ENCODE measurements around the gene HIRIP3.

The HIRIP3 gene

GRCh38 chr16:30030011-30030685 lies 34.7 kb upstream of the HIRIP3 start:
- Histone ChIP-seq H3K27ac (no peak overlapping the region), H3K4me2 (no peak overlapping the region), H3K4me3 (no peak overlapping the region), H3K9me3 (replicated peaks in 1 of 11) (no peaks in the 10 kb centered on the region), H4K20me1 (peaks cover 0 to 61% (median 6%) of the 10 kb centered on the region in 11 experiments; a peak in 10 of 22 replicates), H3K4me1 (peaks cover 18 to 33% (median 27%) of the 10 kb centered on the region in 10 experiments), H3K36me3 (no peaks in the 10 kb centered on the region), H3K27me3 (peaks cover 35 to 70% (median 66%) of the 10 kb centered on the region in 11 experiments), H3K9ac (no peak overlapping the region)
- no peak for TF ChIP-seq Cebpa-rat (IDR thresholded peaks at IDR 0.05)

GRCh38 chr16:30028438-30029076 lies 33.1 kb upstream of the HIRIP3 start:
- H4K20me1 ChIP-seq = peaks cover 0 to 61% (median 6%) of the 10 kb centered on the region in 11 experiments; a peak in 10 of 22 replicates
- H3K9ac ChIP-seq = no peak overlapping the region
- H3K9me3 ChIP-seq (replicated peaks in 1 of 11) = no peaks in the 10 kb centered on the region
- H3K4me3 ChIP-seq = no peak overlapping the region
- peaks cover 35 to 72% (median 66%) of the 10 kb centered on the region in 11 experiments for H3K27me3 ChIP-seq
- no peak for TF ChIP-seq Cebpa-rat (IDR thresholded peaks at IDR 0.05)
- no peak overlapping the region for H3K27ac ChIP-seq
- peaks cover 13 to 26% (median 23%) of the 10 kb centered on the region in 10 experiments for H3K4me1 ChIP-seq
- no peaks in the 10 kb centered on the region for H3K36me3 ChIP-seq
- H3K4me2 ChIP-seq = no peak overlapping the region

- peaks cover 35 to 72% (median 66%) of the 10 kb centered on the region in 11 experiments for H3K27me3 ChIP-seq
Measured at GRCh38 chr16:30027588-30028437, 32.4 kb upstream of the HIRIP3 start.

GRCh38 chr16:30026449-30026848 lies 31.0 kb upstream of the HIRIP3 start:
- H3K27me3 ChIP-seq = peaks cover 28 to 65% (median 59%) of the 10 kb centered on the region in 11 experiments
- H3K9me3 ChIP-seq (replicated peaks in 1 of 11) = no peaks in the 10 kb centered on the region
- peaks cover 0 to 54% (median 6%) of the 10 kb centered on the region in 11 experiments; a peak in 10 of 22 replicates for H4K20me1 ChIP-seq
- no peak overlapping the region for H3K4me3 ChIP-seq
- no peak overlapping the region for H3K9ac ChIP-seq
- H3K4me1 ChIP-seq = peaks cover 3 to 10% (median 6%) of the 10 kb centered on the region in 10 experiments; a peak in 15 of 20 replicates
- no peak overlapping the region for H3K27ac ChIP-seq
- no peak overlapping the region for H3K4me2 ChIP-seq
- H3K36me3 ChIP-seq = no peaks in the 10 kb centered on the region
- no peak for TF ChIP-seq Cebpa-rat (IDR thresholded peaks at IDR 0.05)

More at GRCh38 chr16:30027588-30028437, 32.4 kb upstream of the HIRIP3 start:
- H3K4me1 ChIP-seq = peaks cover 6 to 18% (median 16%) of the 10 kb centered on the region in 10 experiments
- no peak overlapping the region for H3K9ac ChIP-seq
- H3K4me2 ChIP-seq = no peak overlapping the region
- no peak overlapping the region for H3K4me3 ChIP-seq
- no peak for TF ChIP-seq Cebpa-rat (IDR thresholded peaks at IDR 0.05)
- H3K36me3 ChIP-seq = no peaks in the 10 kb centered on the region
- no peaks in the 10 kb centered on the region for H3K9me3 ChIP-seq (replicated peaks in 1 of 11)
- no peak overlapping the region for H3K27ac ChIP-seq
- peaks cover 0 to 61% (median 6%) of the 10 kb centered on the region in 11 experiments; a peak in 10 of 22 replicates for H4K20me1 ChIP-seq

- Histone ChIP-seq H3K36me3 (no peaks in the 10 kb centered on the region), H3K4me3 (no peak overlapping the region), H3K4me2 (no peak overlapping the region), H3K4me1 (peaks cover 8 to 14% (median 10%) of the 10 kb centered on the region in 10 experiments; a peak in 17 of 20 replicates), H4K20me1 (peaks cover 0 to 50% (median 4%) of the 10 kb centered on the region in 11 experiments; a peak in 8 of 22 replicates), H3K27me3 (peaks cover 22 to 59% (median 50%) of the 10 kb centered on the region in 11 experiments), H3K9me3 (replicated peaks in 1 of 11) (no peaks in the 10 kb centered on the region), H3K9ac (no peak overlapping the region), H3K27ac (no peak overlapping the region)
- no peak for TF ChIP-seq Cebpa-rat (IDR thresholded peaks at IDR 0.05)
Measured at GRCh38 chr16:30025574-30025973, 30.2 kb upstream of the HIRIP3 start.

GRCh38 chr16:30025156-30025555 lies 29.7 kb upstream of the HIRIP3 start:
- no peak for TF ChIP-seq Cebpa-rat (IDR thresholded peaks at IDR 0.05)
- Histone ChIP-seq H3K9me3 (replicated peaks in 1 of 11) (no peaks in the 10 kb centered on the region), H3K9ac (no peak overlapping the region), H4K20me1 (peaks cover 0 to 47% (median 4%) of the 10 kb centered on the region in 11 experiments; a peak in 8 of 22 replicates), H3K27ac (no peak overlapping the region), H3K4me2 (no peak overlapping the region), H3K4me3 (no peak overlapping the region), H3K27me3 (peaks cover 18 to 54% (median 46%) of the 10 kb centered on the region in 11 experiments), H3K4me1 (peaks cover 9 to 18% (median 10%) of the 10 kb centered on the region in 10 experiments; a peak in 17 of 20 replicates), H3K36me3 (no peaks in the 10 kb centered on the region)

- Histone ChIP-seq H3K36me3 (no peaks in the 10 kb centered on the region), H3K9ac (no peak overlapping the region), H3K4me2 (no peak overlapping the region), H3K27me3 (peaks cover 11 to 47% (median 39%) of the 10 kb centered on the region in 11 experiments), H3K4me3 (no peak overlapping the region), H3K4me1 (peaks cover 9 to 18% (median 10%) of the 10 kb centered on the region in 10 experiments; a peak in 17 of 20 replicates), H4K20me1 (peaks cover 0 to 40% (median 2%) of the 10 kb centered on the region in 11 experiments; a peak in 8 of 22 replicates), H3K27ac (no peak overlapping the region), H3K9me3 (replicated peaks in 1 of 11) (no peaks in the 10 kb centered on the region)
- no peak for TF ChIP-seq Cebpa-rat (IDR thresholded peaks at IDR 0.05)
Measured at GRCh38 chr16:30024451-30024850, 29.0 kb upstream of the HIRIP3 start.

- no peak for TF ChIP-seq Cebpa-rat (IDR thresholded peaks at IDR 0.05)
- H3K4me2 ChIP-seq = no peak overlapping the region
- peaks cover 0 to 32% (median 0%) of the 10 kb centered on the region in 11 experiments; a peak in 6 of 22 replicates for H4K20me1 ChIP-seq
- H3K4me3 ChIP-seq = no peak overlapping the region
- peaks cover 2 to 39% (median 30%) of the 10 kb centered on the region in 11 experiments; a peak in 19 of 22 replicates for H3K27me3 ChIP-seq
- no peaks in the 10 kb centered on the region for H3K9me3 ChIP-seq (replicated peaks in 1 of 11)
- peaks cover 9 to 18% (median 10%) of the 10 kb centered on the region in 10 experiments; a peak in 17 of 20 replicates for H3K4me1 ChIP-seq
- no peaks in the 10 kb centered on the region for H3K36me3 ChIP-seq
- H3K9ac ChIP-seq = no peak overlapping the region
- no peak overlapping the region for H3K27ac ChIP-seq
Measured at GRCh38 chr16:30023586-30023985, 28.2 kb upstream of the HIRIP3 start.
